Measurements from ENCODE around the gene SLC12A9. TPM values are rescaled to one million over a fixed set of nuclear protein-coding genes. Genes with fewer than 3 reads are reported as not detected.
A peak's percentile ranks its signal among the peaks of the same experiment; 100 is the strongest.

Gene SLC12A9
- total and polyA plus RNA-seq, 5 donors from 2014 or later: 5.7 to 42.7 (median 6.3) TPM

GRCh38 chr7:100866729-100867039 is 14.2 kb downstream of the SLC12A9 start:
- DNase-seq: no peak

GRCh38 chr7:100867040-100867775 is 14.7 kb downstream of the SLC12A9 start, which contains the start of gene TRIP6:
TRIP6 (plus strand) TSS chr7:100867387; CDS start chr7:100867498, 111 bp downstream.
- H3K36me3 ChIP-seq (ENCODE audit: control insufficient read depth, insufficient read depth, low read length): peaks cover 20% of the 10 kb centered on the region
- H3K4me1 ChIP-seq (ENCODE audit: control insufficient read depth, insufficient read depth, low read length, poor library complexity, severe bottlenecking): peaks cover 17% of the 10 kb centered on the region
- peaks cover 7% of the 10 kb centered on the region for H3K36me3 Mint-ChIP-seq
- H3K9me3 ChIP-seq (ENCODE audit: control insufficient read depth in 2 of 2, low read length in 2 of 2): no peaks in the 10 kb centered on the region
- H3K27me3 Mint-ChIP-seq: no peaks in the 10 kb centered on the region
- H3K27me3 ChIP-seq (ENCODE audit: control insufficient read depth, insufficient read depth, low read length): no peaks in the 10 kb centered on the region
- H3K27ac Mint-ChIP-seq: peak within 1 kb of the TSS in 2 of 3 donors; percentile 87 to 98
- H3K9me3 Mint-ChIP-seq: no peaks in the 10 kb centered on the region
- peaks cover 0 to 16% (median 2%) of the 10 kb centered on the region in 4 donors for H3K4me1 Mint-ChIP-seq
- ATAC-seq (ENCODE audit: low read depth in 2 of 2) (peak in 1 of 2 donors; percentile 40), DNase-seq (peak; percentile 17 to 54 (median 38))
- peak within 1 kb of the TSS; percentile 29 to 84 (median 82) for H3K4me3 Mint-ChIP-seq
- peak within 1 kb of the TSS; percentile 32 for H3K4me3 ChIP-seq (ENCODE audit: low read depth, low read length)
- H3K27ac ChIP-seq (ENCODE audit: insufficient read depth, low read length, poor library complexity, severe bottlenecking): peak within 1 kb of the TSS; percentile 65

More at GRCh38 chr7:100866729-100867039, 14.2 kb downstream of the SLC12A9 start:
- peak overlapping the region; percentile 65 for H3K27ac ChIP-seq (ENCODE audit: insufficient read depth, low read length, poor library complexity, severe bottlenecking)
- Mint-ChIP-seq H3K36me3 (peaks cover 7% of the 10 kb centered on the region), H3K27me3 (no peaks in the 10 kb centered on the region), H3K9me3 (no peaks in the 10 kb centered on the region), H3K4me3 (peak overlapping the region in 3 of 4 donors; percentile 81 to 84 (median 84)), H3K4me1 (peaks cover 0 to 16% (median 2%) of the 10 kb centered on the region in 4 donors), H3K27ac (peak overlapping the region in 1 of 3 donors; percentile 87)
- peak overlapping the region; percentile 32 for H3K4me3 ChIP-seq (ENCODE audit: low read depth, low read length)
- H3K36me3 ChIP-seq (ENCODE audit: control insufficient read depth, insufficient read depth, low read length): peaks cover 20% of the 10 kb centered on the region
- H3K4me1 ChIP-seq (ENCODE audit: control insufficient read depth, insufficient read depth, low read length, poor library complexity, severe bottlenecking): peaks cover 17% of the 10 kb centered on the region
- H3K9me3 ChIP-seq (ENCODE audit: control insufficient read depth in 2 of 2, low read length in 2 of 2): no peaks in the 10 kb centered on the region
- no peak for ATAC-seq (ENCODE audit: low read depth in 2 of 2)
- H3K27me3 ChIP-seq (ENCODE audit: control insufficient read depth, insufficient read depth, low read length): no peaks in the 10 kb centered on the region

GRCh38 chr7:100867776-100868485 is 15.4 kb downstream of the SLC12A9 start:
- no peaks in the 10 kb centered on the region for H3K27me3 ChIP-seq (ENCODE audit: control insufficient read depth, insufficient read depth, low read length)
- H3K27ac ChIP-seq (ENCODE audit: insufficient read depth, low read length, poor library complexity, severe bottlenecking): peak overlapping the region; percentile 65
- peaks cover under 1% of the 10 kb centered on the region for H3K36me3 Mint-ChIP-seq
- peaks cover 0 to 16% (median 2%) of the 10 kb centered on the region in 4 donors for H3K4me1 Mint-ChIP-seq
- peaks cover 13% of the 10 kb centered on the region for H3K36me3 ChIP-seq (ENCODE audit: control insufficient read depth, insufficient read depth, low read length)
- ATAC-seq (ENCODE audit: low read depth in 2 of 2) (no peak), DNase-seq (no peak)
- no peaks in the 10 kb centered on the region for H3K27me3 Mint-ChIP-seq
- H3K4me1 ChIP-seq (ENCODE audit: control insufficient read depth, insufficient read depth, low read length, poor library complexity, severe bottlenecking): peaks cover 17% of the 10 kb centered on the region
- H3K9me3 Mint-ChIP-seq: no peaks in the 10 kb centered on the region
- H3K9me3 ChIP-seq (ENCODE audit: control insufficient read depth in 2 of 2, low read length in 2 of 2): no peaks in the 10 kb centered on the region
- H3K27ac Mint-ChIP-seq: peak overlapping the region in 1 of 3 donors; percentile 71
- no peak overlapping the region for H3K4me3 ChIP-seq (ENCODE audit: low read depth, low read length)
- peak overlapping the region; percentile 26 to 71 (median 50) for H3K4me3 Mint-ChIP-seq

GRCh38 chr7:100873599-100874299 is 21.2 kb downstream of the SLC12A9 start:
- peaks cover 7% of the 10 kb centered on the region for H3K27me3 Mint-ChIP-seq
- H3K4me3 Mint-ChIP-seq: peak overlapping the region; percentile 99 to 100 (median 100)
- Histone ChIP-seq H3K4me1 (ENCODE audit: control insufficient read depth, insufficient read depth, low read length, poor library complexity, severe bottlenecking) (peaks cover 27% of the 10 kb centered on the region), H3K9me3 (ENCODE audit: control insufficient read depth in 2 of 2, low read length in 2 of 2) (no peaks in the 10 kb centered on the region), H3K27ac (ENCODE audit: insufficient read depth, low read length, poor library complexity, severe bottlenecking) (peak overlapping the region; percentile 92), H3K27me3 (ENCODE audit: control insufficient read depth, insufficient read depth, low read length) (no peaks in the 10 kb centered on the region), H3K36me3 (ENCODE audit: control insufficient read depth, insufficient read depth, low read length) (peaks cover 10% of the 10 kb centered on the region), H3K4me3 (ENCODE audit: low read depth, low read length) (no peak overlapping the region)
- H3K4me1 Mint-ChIP-seq: peaks cover 10 to 46% (median 25%) of the 10 kb centered on the region in 4 donors
- DNase-seq (no peak), ATAC-seq (ENCODE audit: low read depth in 2 of 2) (no peak)
- peaks cover 17% of the 10 kb centered on the region for H3K36me3 Mint-ChIP-seq
- no peaks in the 10 kb centered on the region for H3K9me3 Mint-ChIP-seq
- peak overlapping the region; percentile 78 to 99 (median 99) for H3K27ac Mint-ChIP-seq

- H3K27me3 ChIP-seq (ENCODE audit: control insufficient read depth, insufficient read depth, low read length): no peaks in the 10 kb centered on the region
- H3K4me3 Mint-ChIP-seq: peak overlapping the region; percentile 99 to 100 (median 100)
- H3K4me1 Mint-ChIP-seq: peaks cover 10 to 51% (median 27%) of the 10 kb centered on the region in 4 donors
- peaks cover 10% of the 10 kb centered on the region for H3K36me3 ChIP-seq (ENCODE audit: control insufficient read depth, insufficient read depth, low read length)
- no peaks in the 10 kb centered on the region for H3K9me3 Mint-ChIP-seq
- DNase-seq (no peak), ATAC-seq (ENCODE audit: low read depth in 2 of 2) (no peak)
- peak overlapping the region; percentile 65 for H3K4me3 ChIP-seq (ENCODE audit: low read depth, low read length)
- H3K9me3 ChIP-seq (ENCODE audit: control insufficient read depth in 2 of 2, low read length in 2 of 2): no peaks in the 10 kb centered on the region
- peak overlapping the region; percentile 92 for H3K27ac ChIP-seq (ENCODE audit: insufficient read depth, low read length, poor library complexity, severe bottlenecking)
- peak overlapping the region; percentile 78 to 99 (median 99) for H3K27ac Mint-ChIP-seq
- H3K36me3 Mint-ChIP-seq: peaks cover 21% of the 10 kb centered on the region
- H3K27me3 Mint-ChIP-seq: peaks cover 7% of the 10 kb centered on the region
- peaks cover 27% of the 10 kb centered on the region for H3K4me1 ChIP-seq (ENCODE audit: control insufficient read depth, insufficient read depth, low read length, poor library complexity, severe bottlenecking)
Measured at GRCh38 chr7:100874300-100874576, 21.7 kb downstream of the SLC12A9 start.

GRCh38 chr7:100874577-100875355 is 22.3 kb downstream of the SLC12A9 start, which contains the start of gene SRRT:
SRRT (plus strand) TSS chr7:100875103; CDS start chr7:100875591, 488 bp downstream.
- H3K9me3 Mint-ChIP-seq: no peaks in the 10 kb centered on the region
- peaks cover 10 to 56% (median 31%) of the 10 kb centered on the region in 4 donors for H3K4me1 Mint-ChIP-seq
- peaks cover 7% of the 10 kb centered on the region for H3K27me3 Mint-ChIP-seq
- peak within 1 kb of the TSS; percentile 99 to 100 (median 100) for H3K4me3 Mint-ChIP-seq
- no peaks in the 10 kb centered on the region for H3K9me3 ChIP-seq (ENCODE audit: control insufficient read depth in 2 of 2, low read length in 2 of 2)
- ATAC-seq (ENCODE audit: low read depth in 2 of 2): peak; percentile 95 to 99
- H3K36me3 Mint-ChIP-seq: peaks cover 22% of the 10 kb centered on the region
- peaks cover 27% of the 10 kb centered on the region for H3K4me1 ChIP-seq (ENCODE audit: control insufficient read depth, insufficient read depth, low read length, poor library complexity, severe bottlenecking)
- H3K27ac ChIP-seq (ENCODE audit: insufficient read depth, low read length, poor library complexity, severe bottlenecking): peak within 1 kb of the TSS; percentile 92
- H3K27ac Mint-ChIP-seq: peak within 1 kb of the TSS; percentile 90 to 99 (median 99)
- H3K4me3 ChIP-seq (ENCODE audit: low read depth, low read length): peak within 1 kb of the TSS; percentile 84
- DNase-seq: peak; percentile 97 to 99 (median 98)
- peaks cover 13% of the 10 kb centered on the region for H3K36me3 ChIP-seq (ENCODE audit: control insufficient read depth, insufficient read depth, low read length)
- no peaks in the 10 kb centered on the region for H3K27me3 ChIP-seq (ENCODE audit: control insufficient read depth, insufficient read depth, low read length)

- H3K36me3 ChIP-seq (ENCODE audit: control insufficient read depth, insufficient read depth, low read length): peaks cover 17% of the 10 kb centered on the region
- Mint-ChIP-seq H3K9me3 (no peaks in the 10 kb centered on the region), H3K27ac (peak overlapping the region; percentile 90 to 99 (median 99)), H3K27me3 (peaks cover 7% of the 10 kb centered on the region), H3K4me3 (peak overlapping the region; percentile 99 to 100 (median 100)), H3K4me1 (peaks cover 10 to 61% (median 35%) of the 10 kb centered on the region in 4 donors), H3K36me3 (peaks cover 26% of the 10 kb centered on the region)
- peak in 2 of 3 donors; percentile 23 to 54 for DNase-seq
- peak overlapping the region; percentile 92 for H3K27ac ChIP-seq (ENCODE audit: insufficient read depth, low read length, poor library complexity, severe bottlenecking)
- H3K4me3 ChIP-seq (ENCODE audit: low read depth, low read length): peak overlapping the region; percentile 84
- H3K27me3 ChIP-seq (ENCODE audit: control insufficient read depth, insufficient read depth, low read length): no peaks in the 10 kb centered on the region
- H3K9me3 ChIP-seq (ENCODE audit: control insufficient read depth in 2 of 2, low read length in 2 of 2): no peaks in the 10 kb centered on the region
- H3K4me1 ChIP-seq (ENCODE audit: control insufficient read depth, insufficient read depth, low read length, poor library complexity, severe bottlenecking): peaks cover 27% of the 10 kb centered on the region
- ATAC-seq (ENCODE audit: low read depth in 2 of 2): peak in 1 of 2 donors; percentile 8
Measured at GRCh38 chr7:100875356-100875751, 22.8 kb downstream of the SLC12A9 start.
